ENCODE results near the gene VRK3.
A peak's percentile ranks its signal among the peaks of the same experiment; 100 is the strongest.

The VRK3 gene

DNA sequence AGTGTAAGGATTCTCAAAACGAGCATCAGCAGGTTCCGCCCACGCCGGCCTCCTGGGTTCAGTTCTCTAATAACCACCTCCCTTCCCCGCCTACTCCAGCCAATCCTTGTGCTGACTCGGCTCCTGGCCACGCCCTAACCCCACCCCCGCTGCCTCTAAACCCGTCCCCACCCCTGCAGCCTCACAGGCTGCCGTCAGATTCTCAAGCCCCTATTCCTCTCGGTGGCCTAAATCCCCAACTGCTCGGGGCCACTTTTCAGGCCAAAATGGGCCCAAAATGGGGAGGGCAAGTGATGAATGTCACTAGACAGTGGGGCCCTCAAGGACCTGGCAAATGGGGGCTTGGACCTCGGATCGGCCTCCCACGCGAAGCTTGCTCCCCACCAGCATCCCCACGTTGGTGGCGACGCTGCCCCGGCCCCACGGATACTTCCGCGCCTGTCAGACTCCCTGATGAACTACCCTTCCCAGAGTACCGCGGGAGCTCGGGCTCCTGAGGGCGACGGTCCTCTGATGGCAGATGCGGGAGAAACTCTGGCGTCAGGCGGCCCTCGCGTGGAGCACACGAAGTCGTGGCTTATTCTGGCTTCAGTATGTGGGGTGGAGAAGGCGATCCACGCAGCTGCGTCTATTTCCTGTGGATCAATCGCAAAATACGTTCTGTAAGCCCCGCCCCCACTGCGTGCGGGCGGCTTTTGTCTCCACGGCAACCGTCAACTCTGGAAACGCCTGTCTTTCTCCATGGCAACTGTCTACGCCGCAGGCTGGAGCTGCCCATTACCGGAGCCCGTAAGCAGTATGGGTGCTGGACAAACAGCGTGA lies 25.4 kb upstream of the VRK3 start:
- Histone ChIP-seq H3K9ac (no peak overlapping the region), H3K27me3 (no peaks in the 10 kb centered on the region), H3K9me3 (peaks cover 61% of the 10 kb centered on the region), H3K4me2 (peak overlapping the region; percentile 55), H3K4me3 (peak overlapping the region; percentile 25; the same call in 1 of the 2 replicates), H3K27ac (no peak overlapping the region), H3K4me1 (no peaks in the 10 kb centered on the region), H4K20me1 (no peaks in the 10 kb centered on the region), H3K36me3 (peaks cover 44% of the 10 kb centered on the region)
- TF ChIP-seq Cebpa-rat (IDR thresholded peaks at IDR 0.05) = no peak

DNA sequence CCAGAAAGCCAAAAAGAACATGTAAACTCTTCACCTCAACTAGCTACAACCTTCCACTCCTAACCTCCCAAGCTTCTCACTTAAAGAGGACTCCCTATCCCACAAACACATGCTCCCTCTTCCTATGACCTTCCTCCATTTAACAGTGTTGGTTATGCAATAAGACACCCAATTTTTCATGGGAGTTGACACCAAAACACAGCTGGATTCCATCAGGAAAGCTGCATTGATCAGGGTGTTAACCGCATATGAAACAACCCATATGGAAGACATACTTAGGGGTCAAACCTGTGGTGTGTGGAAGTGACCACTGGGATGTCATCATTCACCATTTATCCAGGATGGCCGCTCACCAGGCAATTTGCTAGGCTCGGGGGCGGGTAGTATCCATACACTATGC lies 22.5 kb upstream of the VRK3 start:
- Histone ChIP-seq H3K9me3 (peaks cover 84% of the 10 kb centered on the region), H3K4me1 (no peaks in the 10 kb centered on the region), H4K20me1 (no peaks in the 10 kb centered on the region), H3K4me3 (no peak overlapping the region), H3K4me2 (no peak overlapping the region), H3K9ac (no peak overlapping the region), H3K27me3 (no peaks in the 10 kb centered on the region), H3K36me3 (peaks cover 74% of the 10 kb centered on the region), H3K27ac (no peak overlapping the region)
- no peak for TF ChIP-seq Cebpa-rat (IDR thresholded peaks at IDR 0.05)

DNA sequence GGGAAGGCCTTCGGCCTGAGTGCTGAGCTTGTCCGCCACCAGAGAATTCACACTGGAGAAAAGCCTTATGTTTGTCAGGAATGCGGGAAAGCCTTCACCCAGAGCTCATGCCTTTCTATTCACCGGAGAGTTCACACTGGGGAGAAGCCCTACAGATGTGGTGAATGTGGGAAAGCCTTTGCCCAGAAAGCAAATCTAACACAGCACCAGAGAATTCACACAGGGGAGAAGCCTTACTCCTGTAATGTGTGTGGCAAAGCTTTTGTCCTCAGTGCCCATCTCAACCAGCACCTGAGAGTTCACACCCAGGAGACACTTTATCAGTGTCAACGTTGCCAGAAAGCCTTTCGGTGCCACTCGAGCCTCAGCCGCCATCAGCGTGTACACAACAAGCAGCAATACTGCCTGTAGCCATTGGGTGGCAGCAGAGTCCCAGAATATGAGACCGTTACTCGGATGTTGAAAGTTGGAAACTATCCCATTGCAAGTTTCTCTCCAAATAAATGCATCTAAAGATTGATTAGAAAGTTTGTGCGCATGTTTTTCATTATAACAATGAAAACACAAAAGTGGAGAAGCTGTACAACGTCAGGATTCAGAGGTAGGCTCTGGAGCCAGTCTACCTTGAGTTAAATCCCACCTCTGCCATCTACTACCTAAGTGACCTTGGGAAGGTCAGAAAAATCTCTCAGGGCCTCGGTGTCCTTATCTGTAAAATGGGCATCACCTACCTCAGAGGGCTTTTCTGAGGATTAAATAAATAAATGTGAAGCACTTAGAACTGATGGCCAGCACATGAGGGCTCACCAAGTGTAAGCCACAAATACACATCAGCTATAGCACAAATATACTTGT lies 21.7 kb upstream of the VRK3 start:
- Histone ChIP-seq H4K20me1 (no peaks in the 10 kb centered on the region), H3K27ac (no peak overlapping the region), H3K4me2 (no peak overlapping the region), H3K4me3 (peak overlapping the region; percentile 51), H3K27me3 (no peaks in the 10 kb centered on the region), H3K9me3 (peaks cover 92% of the 10 kb centered on the region), H3K36me3 (peaks cover 81% of the 10 kb centered on the region), H3K4me1 (no peaks in the 10 kb centered on the region), H3K9ac (no peak overlapping the region)
- no peak for TF ChIP-seq Cebpa-rat (IDR thresholded peaks at IDR 0.05)

DNA sequence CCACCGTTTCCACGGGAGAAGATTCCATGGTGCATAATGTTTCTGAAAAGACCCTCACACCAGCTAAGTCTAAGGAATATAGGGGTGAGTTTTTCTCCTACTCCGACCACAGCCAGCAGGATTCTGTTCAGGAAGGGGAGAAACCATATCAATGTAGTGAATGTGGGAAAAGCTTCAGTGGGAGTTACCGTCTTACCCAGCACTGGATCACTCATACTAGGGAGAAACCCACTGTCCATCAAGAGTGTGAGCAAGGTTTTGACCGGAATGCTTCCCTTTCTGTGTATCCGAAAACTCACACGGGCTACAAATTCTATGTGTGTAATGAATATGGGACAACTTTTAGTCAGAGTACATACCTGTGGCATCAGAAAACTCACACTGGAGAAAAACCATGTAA lies 19.8 kb upstream of the VRK3 start:
- peaks cover 99% of the 10 kb centered on the region for H3K9me3 ChIP-seq
- no peak for TF ChIP-seq Cebpa-rat (IDR thresholded peaks at IDR 0.05)
- no peaks in the 10 kb centered on the region for H3K4me1 ChIP-seq
- no peak overlapping the region for H3K27ac ChIP-seq
- H3K4me2 ChIP-seq = no peak overlapping the region
- H3K27me3 ChIP-seq = no peaks in the 10 kb centered on the region
- no peak overlapping the region for H3K9ac ChIP-seq
- H3K4me3 ChIP-seq = peak overlapping the region; percentile 51
- no peaks in the 10 kb centered on the region for H4K20me1 ChIP-seq
- peaks cover 98% of the 10 kb centered on the region for H3K36me3 ChIP-seq

DNA sequence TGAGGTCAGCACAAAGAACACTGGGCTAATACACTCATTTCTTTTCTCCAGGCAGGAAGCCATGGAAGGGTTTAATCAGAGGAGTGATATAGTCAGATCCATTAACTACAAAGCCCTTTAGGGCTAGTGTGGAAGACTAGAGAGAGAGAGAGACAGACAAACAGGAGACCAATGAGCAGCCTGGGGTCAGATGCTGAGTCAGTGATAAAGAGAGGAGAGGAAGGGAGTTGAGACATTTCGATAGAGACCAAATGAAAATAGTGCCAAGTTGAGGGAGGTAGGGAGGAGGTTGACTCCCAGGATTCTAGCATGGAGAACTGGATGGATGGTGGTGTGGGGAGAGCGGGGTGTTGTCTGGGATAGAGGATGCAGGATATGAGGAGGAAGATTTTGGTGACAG lies 18.8 kb upstream of the VRK3 start:
- H3K4me2 ChIP-seq = no peak overlapping the region
- TF ChIP-seq Cebpa-rat (IDR thresholded peaks at IDR 0.05) = no peak
- H4K20me1 ChIP-seq = peaks cover 8% of the 10 kb centered on the region; the same call in 1 of the 2 replicates
- H3K9ac ChIP-seq = no peak overlapping the region
- no peaks in the 10 kb centered on the region for H3K4me1 ChIP-seq
- H3K36me3 ChIP-seq = peaks cover 100% of the 10 kb centered on the region
- H3K4me3 ChIP-seq = peak overlapping the region; percentile 51
- H3K27ac ChIP-seq = no peak overlapping the region
- H3K27me3 ChIP-seq = no peaks in the 10 kb centered on the region
- peaks cover 90% of the 10 kb centered on the region for H3K9me3 ChIP-seq

DNA sequence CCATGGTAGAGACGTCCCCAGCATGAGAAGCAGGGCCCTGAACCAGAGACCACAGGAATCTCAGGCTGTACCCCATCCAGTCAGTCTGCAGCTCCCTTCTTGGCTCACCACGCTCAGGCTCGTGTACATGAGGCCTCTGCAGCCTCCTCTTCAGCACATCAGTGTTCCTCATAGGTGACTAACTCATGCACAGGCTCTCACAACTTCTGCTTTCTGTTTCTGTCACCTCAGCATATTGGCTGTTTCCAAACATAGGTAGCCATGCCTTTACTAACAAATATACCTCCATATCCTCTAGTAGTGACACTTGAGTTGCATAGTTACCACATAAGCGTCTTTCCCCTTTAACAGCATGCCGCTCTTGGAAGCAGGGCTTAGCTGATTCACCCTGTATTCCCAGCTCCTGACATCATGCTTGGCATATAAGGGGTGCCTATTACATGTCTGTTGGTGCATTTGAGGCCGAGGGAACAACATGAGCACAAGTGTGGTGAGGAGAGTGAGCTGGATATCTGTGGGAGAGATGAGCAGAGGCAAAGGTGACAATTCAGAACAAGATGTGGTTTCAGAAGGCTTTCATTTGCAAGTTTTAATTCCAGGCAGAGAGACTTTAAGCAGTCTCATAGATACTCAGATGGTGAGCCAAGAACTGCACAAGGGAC lies 17.3 kb upstream of the VRK3 start:
- no peaks in the 10 kb centered on the region for H3K27me3 ChIP-seq
- H3K4me2 ChIP-seq = no peak overlapping the region
- H3K9me3 ChIP-seq = peaks cover 75% of the 10 kb centered on the region
- no peak overlapping the region for H3K27ac ChIP-seq
- H3K4me3 ChIP-seq = no peak overlapping the region
- peaks cover 14% of the 10 kb centered on the region; the same call in 1 of the 2 replicates for H4K20me1 ChIP-seq
- peaks cover 99% of the 10 kb centered on the region for H3K36me3 ChIP-seq
- H3K4me1 ChIP-seq = no peaks in the 10 kb centered on the region
- no peak overlapping the region for H3K9ac ChIP-seq
- no peak for TF ChIP-seq Cebpa-rat (IDR thresholded peaks at IDR 0.05)

DNA sequence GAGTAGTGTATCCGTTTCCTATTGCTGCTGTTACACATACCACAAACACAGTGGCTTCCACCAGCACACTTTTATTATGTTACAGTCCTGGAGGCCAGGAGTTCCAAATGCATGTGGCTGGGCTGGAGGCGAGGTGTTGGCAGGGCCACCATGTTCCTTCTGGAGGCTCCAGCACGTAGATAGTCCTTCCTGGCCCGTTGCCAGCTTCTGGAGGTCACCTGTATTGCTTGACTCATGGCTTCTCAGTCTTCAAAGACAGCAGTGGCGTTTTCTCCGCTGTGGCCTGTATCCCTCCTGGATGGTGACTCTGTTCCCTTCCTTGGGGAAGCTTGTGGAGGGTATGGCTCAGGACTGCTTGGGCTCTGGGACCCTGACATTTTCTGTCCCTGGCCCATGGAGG lies 15.8 kb upstream of the VRK3 start:
- H3K4me1 ChIP-seq = no peaks in the 10 kb centered on the region
- peaks cover 27% of the 10 kb centered on the region; the same call in 1 of the 2 replicates for H4K20me1 ChIP-seq
- no peak overlapping the region for H3K27ac ChIP-seq
- TF ChIP-seq Cebpa-rat (IDR thresholded peaks at IDR 0.05) = no peak
- H3K9ac ChIP-seq = no peak overlapping the region
- H3K9me3 ChIP-seq = peaks cover 60% of the 10 kb centered on the region
- H3K27me3 ChIP-seq = no peaks in the 10 kb centered on the region
- H3K4me3 ChIP-seq = no peak overlapping the region
- H3K36me3 ChIP-seq = peaks cover 99% of the 10 kb centered on the region
- no peak overlapping the region for H3K4me2 ChIP-seq

DNA sequence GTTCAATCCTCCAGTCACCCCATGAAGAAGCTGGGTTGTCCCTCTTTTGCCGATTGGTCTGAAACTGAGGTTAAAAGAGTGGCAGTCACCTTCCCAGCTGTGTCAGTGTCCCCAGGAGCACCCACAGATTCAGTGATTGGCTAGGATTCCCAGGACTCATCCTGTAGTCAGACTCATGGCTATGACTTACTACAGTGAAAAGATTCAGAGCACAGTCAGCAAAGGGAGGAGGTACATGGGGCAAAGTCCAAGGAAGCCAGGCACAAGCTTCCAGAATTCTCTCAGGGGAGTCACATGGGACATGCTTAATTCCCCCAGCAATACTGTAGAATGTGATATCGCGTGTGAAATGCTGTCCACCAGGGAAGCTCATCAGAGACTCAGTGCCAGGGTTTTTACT lies 14.8 kb upstream of the VRK3 start:
- H3K36me3 ChIP-seq = peaks cover 99% of the 10 kb centered on the region
- H3K4me2 ChIP-seq = no peak overlapping the region
- no peak overlapping the region for H3K4me3 ChIP-seq
- no peaks in the 10 kb centered on the region for H3K4me1 ChIP-seq
- TF ChIP-seq Cebpa-rat (IDR thresholded peaks at IDR 0.05) = no peak
- H3K27ac ChIP-seq = no peak overlapping the region
- peaks cover 37% of the 10 kb centered on the region for H4K20me1 ChIP-seq
- H3K27me3 ChIP-seq = no peaks in the 10 kb centered on the region
- no peak overlapping the region for H3K9ac ChIP-seq
- H3K9me3 ChIP-seq = peaks cover 50% of the 10 kb centered on the region

DNA sequence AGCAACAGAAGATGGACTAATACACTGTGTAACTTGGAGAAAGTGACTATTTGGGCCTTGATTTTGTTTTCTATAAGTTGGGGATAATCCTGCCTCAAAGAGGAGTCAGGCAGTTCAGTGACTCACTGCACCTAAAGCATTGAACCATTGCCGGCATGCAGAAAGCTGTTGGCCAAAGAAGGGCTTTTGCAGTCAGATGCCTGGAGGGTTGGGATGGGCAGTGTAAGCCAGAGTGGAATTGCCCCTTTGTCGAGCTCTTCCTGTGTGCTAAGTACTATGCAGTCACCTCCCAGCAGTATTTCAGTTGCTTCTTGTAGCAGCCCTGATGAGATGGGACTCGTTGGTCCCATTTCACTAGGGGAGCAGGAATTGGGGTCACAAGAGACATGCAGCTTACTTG lies 11.7 kb upstream of the VRK3 start:
- Histone ChIP-seq H3K9ac (no peak overlapping the region), H3K27ac (no peak overlapping the region), H3K4me1 (no peaks in the 10 kb centered on the region), H3K9me3 (peaks cover 19% of the 10 kb centered on the region), H4K20me1 (peaks cover 68% of the 10 kb centered on the region), H3K4me3 (no peak overlapping the region), H3K4me2 (no peak overlapping the region), H3K36me3 (peaks cover 99% of the 10 kb centered on the region), H3K27me3 (no peaks in the 10 kb centered on the region)
- no peak for TF ChIP-seq Cebpa-rat (IDR thresholded peaks at IDR 0.05)
